Measurements from ENCODE around the gene RELN.
"Not testable (repeated sequence)": the region's sequence is repeated elsewhere in the genome, so short reads cannot be mapped to it uniquely, and the experiment has no call there.

Gene RELN

GRCh38 chr7:103989200-103989784 is at the start of gene RELN:
Gene RELN (minus strand): TSS chr7:103989658. CDS start chr7:103989356, 302 bp downstream.
- DNase-seq: peak; percentile 44

GRCh38 chr7:104038136-104038535 is 48.7 kb upstream of the RELN start:
- no peak for DNase-seq

- not testable (repeated sequence) for DNase-seq
These were observed 47.4 kb upstream of the RELN start for GRCh38 chr7:104036889-104037288.

- DNase-seq: no peak
These were observed 45.9 kb upstream of the RELN start for GRCh38 chr7:104035351-104035750.

GRCh38 chr7:104034679-104035078 is 45.2 kb upstream of the RELN start:
- DNase-seq: no peak

- DNase-seq: no peak
These were observed 44.4 kb upstream of the RELN start for GRCh38 chr7:104033837-104034236.

GRCh38 chr7:104032486-104032885 is 43.0 kb upstream of the RELN start:
- no peak for DNase-seq

GRCh38 chr7:104029765-104030164 is 40.3 kb upstream of the RELN start:
- no peak for DNase-seq

- DNase-seq: no peak
These were observed 35.2 kb upstream of the RELN start for GRCh38 chr7:104024632-104025031.

GRCh38 chr7:104023100-104023499 is 33.6 kb upstream of the RELN start:
- no peak for DNase-seq

GRCh38 chr7:104018425-104018824 is 29.0 kb upstream of the RELN start:
- no peak for DNase-seq

GRCh38 chr7:104017001-104017400 is 27.5 kb upstream of the RELN start:
- no peak for DNase-seq

GRCh38 chr7:104012835-104013234 is 23.4 kb upstream of the RELN start:
- no peak for DNase-seq

- no peak for DNase-seq
These were observed 22.4 kb upstream of the RELN start for GRCh38 chr7:104011829-104012228.

- DNase-seq: no peak
These were observed 20.8 kb upstream of the RELN start for GRCh38 chr7:104010052-104010909.

GRCh38 chr7:104008107-104008506 is 18.6 kb upstream of the RELN start:
- no peak for DNase-seq

- no peak for DNase-seq
These were observed 18.2 kb upstream of the RELN start for GRCh38 chr7:104007614-104008013.

GRCh38 chr7:104005197-104005596 is 15.7 kb upstream of the RELN start:
- no peak for DNase-seq

GRCh38 chr7:103996639-103997038 is 7.2 kb upstream of the RELN start:
- no peak for DNase-seq

- DNase-seq: no peak
These were observed 6.6 kb upstream of the RELN start for GRCh38 chr7:103996017-103996551.

GRCh38 chr7:103995554-103995953 is 6.1 kb upstream of the RELN start:
- no peak for DNase-seq

GRCh38 chr7:103993551-103993950 is 4.1 kb upstream of the RELN start:
- no peak for DNase-seq

- no peak for DNase-seq
These were observed 1.9 kb upstream of the RELN start for GRCh38 chr7:103991406-103991805.

GRCh38 chr7:103990991-103991390 is 1.5 kb upstream of the RELN start:
- no peak for DNase-seq
